ENCODE measurements around the gene CHIC2. TPM values are rescaled to one million over a fixed set of nuclear protein-coding genes. Genes with fewer than 3 reads are reported as not detected.
"Not testable (repeated sequence)": the region's sequence is repeated elsewhere in the genome, so short reads cannot be mapped to it uniquely, and the experiment has no call there.

Gene CHIC2
- polyA plus RNA-seq (ENCODE audit: insufficient read length in 4 of 4), result 10 to 100 TPM; 28.9 to 44.6 (median 37.0) TPM

GRCh38 chr4:54064317-54065111 is at the start of gene CHIC2:
Gene CHIC2 (minus strand): TSS chr4:54064605. CDS start chr4:54064300, 305 bp downstream.
- DNase-seq (ENCODE audit: low read depth in 4 of 4, low spot score in 3 of 4), result peak; percentile 79 to 87 (median 82)

DNA sequence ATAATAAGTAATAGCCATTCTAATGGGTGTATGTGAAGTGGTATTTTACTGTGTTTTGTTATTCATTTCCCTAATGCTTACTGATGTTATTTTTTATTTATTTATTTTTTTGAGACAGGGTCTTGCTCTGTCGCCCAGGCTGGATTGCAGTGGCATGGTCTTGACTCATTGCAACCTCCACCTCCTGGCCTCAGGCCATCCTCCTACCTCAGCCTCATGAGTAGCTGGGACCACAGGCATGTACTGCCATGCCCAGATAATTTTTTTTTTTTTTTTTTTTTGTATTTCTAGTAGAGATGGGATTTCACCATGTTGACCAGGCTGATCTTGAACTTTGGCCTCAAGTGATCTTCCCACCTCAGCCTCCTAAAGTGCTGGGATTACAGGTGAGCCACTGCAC is 48.8 kb upstream of the CHIC2 start:
- not testable (repeated sequence) for DNase-seq (ENCODE audit: low read depth in 4 of 4, low spot score in 3 of 4)

- DNase-seq (ENCODE audit: low read depth in 4 of 4, low spot score in 3 of 4), result no peak
These were observed 45.6 kb upstream of the CHIC2 start for GRCh38 chr4:54110019-54110416.

DNA sequence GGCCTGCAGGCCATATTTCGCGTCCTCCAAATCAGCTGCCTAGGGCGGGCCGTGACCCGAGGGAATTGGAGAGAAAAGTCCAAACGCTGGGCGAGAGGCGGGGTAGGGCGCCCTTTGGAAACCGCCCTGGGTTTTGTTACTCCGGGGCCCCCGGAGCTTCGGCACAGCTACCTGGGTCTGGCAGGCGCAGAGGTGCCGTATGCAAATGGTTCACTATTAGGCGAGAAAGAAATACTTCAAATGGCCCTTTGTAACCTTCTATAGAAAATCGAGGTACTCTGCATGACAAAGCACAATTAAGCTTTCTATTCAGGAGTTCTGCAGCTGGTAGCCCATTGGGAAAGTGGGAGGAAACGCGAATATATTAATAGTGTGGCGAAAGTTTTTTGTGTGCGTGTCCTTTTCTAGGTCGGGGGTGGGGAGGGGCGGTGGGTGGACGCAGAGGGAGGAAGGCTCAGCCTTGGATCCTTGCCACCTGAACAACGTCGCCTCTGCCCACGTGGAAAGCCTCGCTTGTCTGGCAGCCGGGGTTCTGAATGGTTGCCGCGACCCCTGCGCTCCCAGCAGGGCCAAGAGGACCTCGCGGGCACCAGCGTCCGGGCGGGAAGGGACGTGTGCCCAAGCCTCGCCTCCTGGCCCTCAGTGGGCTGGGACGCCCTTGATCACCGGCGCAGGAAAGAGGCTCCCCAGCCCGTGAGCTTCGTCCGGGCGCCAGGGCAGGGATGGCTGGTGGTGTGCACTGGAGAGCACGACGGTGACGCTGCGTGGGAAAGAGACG is 45.0 kb upstream of the CHIC2 start:
- no peak for DNase-seq (ENCODE audit: low read depth in 4 of 4, low spot score in 3 of 4)

- no peak for DNase-seq (ENCODE audit: low read depth in 4 of 4, low spot score in 3 of 4)
These were observed 43.7 kb upstream of the CHIC2 start for GRCh38 chr4:54107951-54108748.

- DNase-seq (ENCODE audit: low read depth in 4 of 4, low spot score in 3 of 4), result no peak
These were observed 40.5 kb upstream of the CHIC2 start for GRCh38 chr4:54104907-54105306.

- no peak for DNase-seq (ENCODE audit: low read depth in 4 of 4, low spot score in 3 of 4)
These were observed 38.8 kb upstream of the CHIC2 start for GRCh38 chr4:54103190-54103574.

GRCh38 chr4:54102531-54103106 is 38.2 kb upstream of the CHIC2 start:
- no peak for DNase-seq (ENCODE audit: low read depth in 4 of 4, low spot score in 3 of 4)

DNA sequence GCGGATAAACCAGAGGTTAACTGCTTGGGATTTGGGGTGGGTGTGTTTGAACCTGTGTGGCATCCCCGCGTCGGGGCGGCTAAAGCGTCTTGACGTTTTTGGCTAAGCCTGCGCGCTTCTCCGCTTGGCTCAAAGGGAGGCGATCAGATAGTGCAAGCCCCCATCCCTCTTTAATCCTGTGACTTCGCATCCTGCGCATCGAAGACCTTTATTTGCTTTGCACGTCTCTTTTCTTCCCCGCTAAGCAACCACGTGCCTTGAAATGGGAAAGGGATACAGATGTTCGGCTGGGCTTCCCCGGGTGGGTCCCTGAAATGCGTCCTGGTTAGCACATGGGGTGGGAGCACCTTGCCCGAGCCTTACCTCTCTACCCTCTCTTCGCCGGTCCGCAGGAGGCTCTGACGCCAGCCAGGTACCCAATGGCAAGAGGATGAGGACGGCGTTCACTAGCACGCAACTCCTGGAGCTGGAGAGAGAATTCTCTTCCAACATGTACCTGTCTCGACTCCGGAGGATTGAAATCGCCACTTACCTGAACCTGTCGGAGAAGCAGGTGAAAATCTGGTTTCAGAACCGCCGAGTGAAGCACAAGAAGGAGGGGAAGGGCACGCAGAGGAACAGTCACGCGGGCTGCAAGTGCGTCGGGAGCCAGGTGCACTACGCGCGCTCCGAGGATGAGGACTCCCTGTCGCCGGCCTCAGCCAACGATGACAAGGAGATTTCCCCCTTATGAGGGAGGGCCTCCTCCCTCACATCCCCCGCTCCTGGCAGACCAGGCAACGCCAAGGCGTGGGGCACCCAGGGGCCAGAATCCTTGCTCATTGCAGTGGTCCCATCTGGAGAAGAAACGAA is 37.0 kb upstream of the CHIC2 start:
- DNase-seq (ENCODE audit: low read depth in 4 of 4, low spot score in 3 of 4), result no peak

DNA sequence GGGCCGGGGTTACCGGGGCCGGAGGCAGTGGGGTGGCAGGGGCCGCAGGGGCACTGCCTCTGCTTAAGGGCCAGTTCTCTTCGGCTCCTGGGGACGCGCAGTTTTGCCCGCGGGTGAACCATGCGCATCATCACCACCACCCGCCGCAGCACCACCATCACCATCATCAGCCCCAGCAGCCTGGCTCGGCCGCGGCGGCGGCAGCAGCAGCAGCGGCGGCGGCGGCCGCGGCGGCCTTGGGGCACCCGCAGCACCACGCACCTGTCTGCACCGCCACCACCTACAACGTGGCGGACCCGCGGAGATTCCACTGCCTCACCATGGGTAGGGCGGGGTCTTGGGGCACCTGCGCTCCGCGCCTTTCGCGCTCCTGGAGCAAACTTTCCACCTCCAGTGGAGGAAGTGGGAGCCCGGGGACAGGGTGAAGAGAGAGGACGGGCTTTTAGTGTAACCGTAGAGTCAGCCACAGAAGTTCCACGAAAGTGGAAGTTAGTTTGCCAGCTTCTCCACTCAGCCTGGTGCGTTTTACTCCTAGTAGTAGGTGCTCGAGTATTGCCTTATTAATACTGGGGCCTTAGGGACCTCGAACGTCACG is 36.3 kb upstream of the CHIC2 start:
- no peak for DNase-seq (ENCODE audit: low read depth in 4 of 4, low spot score in 3 of 4)

DNA sequence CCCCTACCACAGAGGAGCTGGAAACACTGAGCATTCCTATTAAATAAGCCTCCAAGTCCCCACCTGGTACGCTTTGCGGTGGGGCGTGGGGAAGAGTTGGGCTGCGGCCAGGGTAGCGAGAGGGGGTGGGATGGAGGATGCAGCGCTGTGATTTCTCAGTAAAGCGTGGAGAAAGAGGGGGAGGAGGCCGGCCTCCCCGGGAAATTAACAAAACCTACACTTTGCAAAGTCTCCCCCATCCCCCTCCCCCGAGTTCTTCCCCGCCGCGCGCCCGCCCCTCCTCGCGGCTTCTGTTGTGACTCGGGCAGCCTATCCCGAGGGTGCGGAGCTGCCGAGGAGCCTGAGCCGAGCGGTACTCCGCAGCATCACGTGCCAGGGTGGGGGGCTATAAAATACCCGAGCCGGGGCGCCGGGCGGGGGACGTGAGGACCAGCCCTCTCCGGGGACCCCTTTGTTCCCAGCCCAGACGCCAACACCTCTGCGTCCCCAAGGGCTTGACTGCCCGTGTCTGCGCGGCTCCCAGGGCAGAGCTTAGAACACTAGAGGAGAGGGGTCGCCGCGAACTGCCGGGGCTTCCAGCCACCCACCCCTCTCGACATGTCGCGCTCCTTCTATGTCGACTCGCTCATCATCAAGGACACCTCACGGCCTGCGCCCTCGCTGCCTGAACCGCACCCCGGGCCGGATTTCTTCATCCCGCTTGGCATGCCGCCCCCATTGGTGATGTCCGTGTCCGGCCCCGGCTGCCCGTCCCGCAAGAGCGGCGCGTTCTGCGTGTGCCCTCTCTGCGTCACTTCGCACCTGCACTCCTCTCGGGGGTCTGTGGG is 35.6 kb upstream of the CHIC2 start, which contains the start of gene GSX2:
GSX2 (plus strand) TSS at position 416 of the 827 bp plus-strand sequence; CDS start at position 598, 182 bp downstream.
- no peak for DNase-seq (ENCODE audit: low read depth in 4 of 4, low spot score in 3 of 4)

DNA sequence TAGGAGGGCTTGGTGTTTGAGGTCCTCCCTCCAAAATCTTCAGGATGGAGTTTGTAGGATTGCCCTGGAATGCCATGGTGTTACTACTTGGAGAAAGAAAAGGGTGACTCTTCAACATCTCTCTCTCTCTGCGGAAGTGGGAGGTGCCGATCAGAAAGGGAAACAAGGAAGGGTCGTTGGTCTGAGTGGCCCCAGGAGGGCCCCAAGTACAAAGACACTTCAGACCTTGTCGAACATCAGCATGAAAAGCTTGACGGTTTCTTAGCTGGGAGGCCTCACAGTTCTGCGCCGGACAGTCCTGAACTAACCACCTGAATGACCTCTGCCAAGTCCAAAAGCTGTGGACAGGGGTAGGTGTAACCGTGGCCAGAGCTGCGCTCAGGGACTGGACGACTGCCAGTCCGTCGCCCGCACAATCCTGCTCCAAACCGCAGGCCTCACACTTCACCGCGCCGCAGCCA is 34.9 kb upstream of the CHIC2 start:
- DNase-seq (ENCODE audit: low read depth in 4 of 4, low spot score in 3 of 4), result no peak

GRCh38 chr4:54098375-54098774 is 34.0 kb upstream of the CHIC2 start:
- no peak for DNase-seq (ENCODE audit: low read depth in 4 of 4, low spot score in 3 of 4)

DNA sequence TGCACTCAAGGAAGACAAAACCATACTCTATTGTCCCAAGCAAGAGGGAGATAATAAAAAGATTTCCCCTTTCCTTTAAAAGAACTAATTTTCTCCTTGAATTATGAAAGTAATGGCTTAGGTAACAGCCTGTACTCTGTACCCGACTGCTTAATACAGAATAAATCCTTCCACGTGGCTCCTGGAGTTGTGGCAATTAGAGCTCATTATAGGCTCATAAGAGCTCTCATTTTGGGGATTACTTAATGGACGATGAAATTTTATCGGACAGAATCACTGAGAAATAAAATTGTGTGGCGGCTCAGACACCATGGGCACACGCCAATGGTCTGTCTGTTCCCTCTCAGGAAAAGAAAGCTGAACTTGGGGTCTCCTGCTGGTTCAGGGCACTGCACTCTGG is 32.7 kb upstream of the CHIC2 start:
- no peak for DNase-seq (ENCODE audit: low read depth in 4 of 4, low spot score in 3 of 4)

- DNase-seq (ENCODE audit: low read depth in 4 of 4, low spot score in 3 of 4), result no peak
These were observed 32.0 kb upstream of the CHIC2 start for GRCh38 chr4:54096295-54096962.

GRCh38 chr4:54095110-54095825 is 30.9 kb upstream of the CHIC2 start:
- no peak for DNase-seq (ENCODE audit: low read depth in 4 of 4, low spot score in 3 of 4)

- DNase-seq (ENCODE audit: low read depth in 4 of 4, low spot score in 3 of 4), result no peak
These were observed 30.0 kb upstream of the CHIC2 start for GRCh38 chr4:54094451-54094850.

Measured in right renal pelvis (tissue), 4 donors.